Keratinocyte (primary cell): ENCODE data around the gene LYSET.

Source experiments
- EZH2 ChIP-seq: IDR thresholded peaks from one replicate; pipeline ENCODE4 v1.6.1; 2012; ENCODE audit warnings: inconsistent platforms, mild to moderate bottlenecking, low read length, moderate library complexity
- TF ChIP-seq, protein P1 (sequence below), 3 experiments: IDR thresholded peaks in 1 of 3; conservative IDR thresholded peaks in 1 of 3; optimal IDR thresholded peaks in 1 of 3; 2 replicates in 2 of 3; 3 replicates in 1 of 3; pipeline versions ENCODE3 to v1.5.1; 2011; ENCODE audit warnings: low read length in 3 of 3, mild to moderate bottlenecking in 3 of 3, moderate library complexity in 2 of 3, control low read depth in 1 of 3, inconsistent platforms in 1 of 3; ENCODE audit not compliant: insufficient read depth in 2 of 3; ENCODE audit errors: extremely low read depth in 1 of 3

DNA sequence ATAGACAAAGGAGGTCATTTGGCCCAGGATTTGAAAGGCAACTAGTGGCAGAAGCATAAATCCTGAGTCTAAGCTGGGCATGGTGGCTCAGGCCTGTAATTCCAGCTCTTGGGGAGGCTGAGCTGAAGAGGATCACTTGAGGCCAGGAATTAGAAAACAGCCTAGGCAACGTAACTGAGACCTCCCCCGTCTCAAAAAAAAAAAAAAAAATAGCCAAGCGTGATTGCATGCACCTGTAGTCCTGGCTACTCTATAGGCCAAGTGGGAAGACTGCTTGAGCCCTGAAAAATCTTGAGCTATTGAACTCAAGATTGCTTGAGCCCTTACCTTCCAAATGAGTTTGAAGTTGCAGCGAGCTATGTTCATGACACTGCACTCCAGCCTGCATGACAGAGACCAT, 13.9 kb downstream of the LYSET start:
- no peak for TF ChIP-seq EZH2
- TF ChIP-seq, protein P1, sequence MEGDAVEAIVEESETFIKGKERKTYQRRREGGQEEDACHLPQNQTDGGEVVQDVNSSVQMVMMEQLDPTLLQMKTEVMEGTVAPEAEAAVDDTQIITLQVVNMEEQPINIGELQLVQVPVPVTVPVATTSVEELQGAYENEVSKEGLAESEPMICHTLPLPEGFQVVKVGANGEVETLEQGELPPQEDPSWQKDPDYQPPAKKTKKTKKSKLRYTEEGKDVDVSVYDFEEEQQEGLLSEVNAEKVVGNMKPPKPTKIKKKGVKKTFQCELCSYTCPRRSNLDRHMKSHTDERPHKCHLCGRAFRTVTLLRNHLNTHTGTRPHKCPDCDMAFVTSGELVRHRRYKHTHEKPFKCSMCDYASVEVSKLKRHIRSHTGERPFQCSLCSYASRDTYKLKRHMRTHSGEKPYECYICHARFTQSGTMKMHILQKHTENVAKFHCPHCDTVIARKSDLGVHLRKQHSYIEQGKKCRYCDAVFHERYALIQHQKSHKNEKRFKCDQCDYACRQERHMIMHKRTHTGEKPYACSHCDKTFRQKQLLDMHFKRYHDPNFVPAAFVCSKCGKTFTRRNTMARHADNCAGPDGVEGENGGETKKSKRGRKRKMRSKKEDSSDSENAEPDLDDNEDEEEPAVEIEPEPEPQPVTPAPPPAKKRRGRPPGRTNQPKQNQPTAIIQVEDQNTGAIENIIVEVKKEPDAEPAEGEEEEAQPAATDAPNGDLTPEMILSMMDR (optimal IDR thresholded peaks at IDR 0.05 in 1 of 3, IDR thresholded peaks at IDR 0.05 in 1 of 3, conservative IDR thresholded peaks at IDR 0.05 in 1 of 3; ENCODE audit: extremely low read depth in 1 of 3, insufficient read depth in 2 of 3, low read length in 3 of 3): no peak
